Activated gamma-delta T cell (primary cell): Measurements from ENCODE around the gene PLIN4.

ENCODE experiments used
- DNase-seq: peaks from one replicate; lab custom pipeline; 2025; lab: John Stamatoyannopoulos, UW

The PLIN4 gene

GRCh38 chr19:4505570-4506448, 12.5 kb downstream of the PLIN4 start:
- DNase-seq: no peak

- DNase-seq: no peak
These were observed 13.3 kb downstream of the PLIN4 start for GRCh38 chr19:4504891-4505569.

GRCh38 chr19:4504297-4504701, 14.0 kb downstream of the PLIN4 start:
- DNase-seq: no peak

- DNase-seq: no peak
These were observed 14.5 kb downstream of the PLIN4 start for GRCh38 chr19:4503825-4504170.

GRCh38 chr19:4503132-4503824, 15.0 kb downstream of the PLIN4 start:
- no peak for DNase-seq

GRCh38 chr19:4502282-4503131, 15.8 kb downstream of the PLIN4 start:
- no peak for DNase-seq

GRCh38 chr19:4501691-4502090, 16.6 kb downstream of the PLIN4 start:
- DNase-seq: no peak

- DNase-seq: no peak
These were observed 17.3 kb downstream of the PLIN4 start for GRCh38 chr19:4500841-4501591.

- no peak for DNase-seq
These were observed 18.4 kb downstream of the PLIN4 start for GRCh38 chr19:4499855-4500254.

GRCh38 chr19:4499318-4499717, 19.0 kb downstream of the PLIN4 start:
- DNase-seq: no peak

- DNase-seq: no peak
These were observed 19.6 kb downstream of the PLIN4 start for GRCh38 chr19:4498694-4499093.

- no peak for DNase-seq
These were observed 20.4 kb downstream of the PLIN4 start for GRCh38 chr19:4497770-4498389.

GRCh38 chr19:4496304-4496703, 22.0 kb downstream of the PLIN4 start:
- no peak for DNase-seq

GRCh38 chr19:4495471-4495870, 22.8 kb downstream of the PLIN4 start:
- no peak for DNase-seq

- DNase-seq: no peak
These were observed 23.6 kb downstream of the PLIN4 start for GRCh38 chr19:4494691-4495064.

GRCh38 chr19:4493929-4494690, 24.2 kb downstream of the PLIN4 start:
- DNase-seq: no peak

- no peak for DNase-seq
These were observed 25.0 kb downstream of the PLIN4 start for GRCh38 chr19:4493104-4493928.

GRCh38 chr19:4492337-4493103, 25.8 kb downstream of the PLIN4 start:
- DNase-seq: no peak
